GM12874 (cell line): Measurements from ENCODE around the gene KCNK4.

ENCODE experiments used
- TF ChIP-seq, protein P1 (sequence below): IDR thresholded peaks from 2 replicates; pipeline ENCODE4 v1.5.1; 2011; ENCODE audit warnings: low read depth, mild to moderate bottlenecking, control low read depth, low read length, moderate library complexity; ENCODE audit not compliant: insufficient read depth

The KCNK4 gene

DNA sequence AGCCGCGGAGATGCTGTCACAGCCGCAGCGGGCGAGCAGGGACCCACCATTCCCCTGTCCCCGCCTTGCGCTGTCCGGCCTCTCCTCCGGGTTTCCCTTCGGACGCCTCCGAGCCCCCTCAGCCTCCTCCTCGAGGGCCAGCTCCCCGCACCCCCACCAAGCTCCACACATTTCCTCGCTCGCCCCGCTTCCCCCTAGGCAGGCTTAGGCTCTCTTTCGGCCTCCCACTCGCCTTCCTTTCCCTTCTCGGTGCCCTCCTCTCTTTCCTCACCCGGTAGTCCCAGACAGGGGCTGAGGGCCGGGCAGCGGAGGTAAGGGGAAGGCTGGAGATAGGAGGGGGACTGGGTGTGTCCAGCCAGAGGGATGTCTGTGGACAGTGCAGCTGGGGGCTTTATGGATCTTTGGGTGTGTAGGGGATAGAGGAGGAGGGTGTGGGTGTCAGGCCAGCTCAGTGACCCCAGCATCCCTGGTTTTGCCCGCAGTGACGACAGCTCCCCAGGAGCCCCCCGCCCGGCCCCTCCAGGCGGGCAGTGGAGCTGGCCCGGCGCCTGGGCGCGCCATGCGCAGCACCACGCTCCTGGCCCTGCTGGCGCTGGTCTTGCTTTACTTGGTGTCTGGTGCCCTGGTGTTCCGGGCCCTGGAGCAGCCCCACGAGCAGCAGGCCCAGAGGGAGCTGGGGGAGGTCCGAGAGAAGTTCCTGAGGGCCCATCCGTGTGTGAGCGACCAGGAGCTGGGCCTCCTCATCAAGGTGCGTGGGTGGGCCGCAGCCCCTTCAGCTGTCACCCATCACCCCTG is 1.6 kb downstream of the KCNK4 start:
- TF ChIP-seq, protein P1, sequence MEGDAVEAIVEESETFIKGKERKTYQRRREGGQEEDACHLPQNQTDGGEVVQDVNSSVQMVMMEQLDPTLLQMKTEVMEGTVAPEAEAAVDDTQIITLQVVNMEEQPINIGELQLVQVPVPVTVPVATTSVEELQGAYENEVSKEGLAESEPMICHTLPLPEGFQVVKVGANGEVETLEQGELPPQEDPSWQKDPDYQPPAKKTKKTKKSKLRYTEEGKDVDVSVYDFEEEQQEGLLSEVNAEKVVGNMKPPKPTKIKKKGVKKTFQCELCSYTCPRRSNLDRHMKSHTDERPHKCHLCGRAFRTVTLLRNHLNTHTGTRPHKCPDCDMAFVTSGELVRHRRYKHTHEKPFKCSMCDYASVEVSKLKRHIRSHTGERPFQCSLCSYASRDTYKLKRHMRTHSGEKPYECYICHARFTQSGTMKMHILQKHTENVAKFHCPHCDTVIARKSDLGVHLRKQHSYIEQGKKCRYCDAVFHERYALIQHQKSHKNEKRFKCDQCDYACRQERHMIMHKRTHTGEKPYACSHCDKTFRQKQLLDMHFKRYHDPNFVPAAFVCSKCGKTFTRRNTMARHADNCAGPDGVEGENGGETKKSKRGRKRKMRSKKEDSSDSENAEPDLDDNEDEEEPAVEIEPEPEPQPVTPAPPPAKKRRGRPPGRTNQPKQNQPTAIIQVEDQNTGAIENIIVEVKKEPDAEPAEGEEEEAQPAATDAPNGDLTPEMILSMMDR: no peak

DNA sequence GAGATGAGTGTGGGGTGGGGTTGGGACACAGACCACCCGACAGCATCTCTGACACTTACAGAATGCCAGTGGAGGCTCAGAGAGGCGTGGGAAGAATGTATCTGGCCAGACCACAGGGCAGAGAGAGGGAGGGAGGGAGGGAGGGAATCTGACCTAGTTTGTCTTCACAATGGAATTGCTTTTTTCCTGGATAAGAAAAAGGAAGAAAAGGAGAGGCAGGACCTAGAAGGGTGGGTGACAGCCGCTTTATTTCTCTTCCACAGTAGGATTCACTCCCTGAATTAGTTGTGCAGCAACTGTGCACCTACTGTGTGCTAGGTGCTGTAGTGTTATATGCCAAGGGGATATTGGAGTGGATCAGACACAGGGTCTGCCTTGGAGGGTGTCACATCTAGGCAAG is 3.7 kb downstream of the KCNK4 start:
- TF ChIP-seq, protein P1: no peak

DNA sequence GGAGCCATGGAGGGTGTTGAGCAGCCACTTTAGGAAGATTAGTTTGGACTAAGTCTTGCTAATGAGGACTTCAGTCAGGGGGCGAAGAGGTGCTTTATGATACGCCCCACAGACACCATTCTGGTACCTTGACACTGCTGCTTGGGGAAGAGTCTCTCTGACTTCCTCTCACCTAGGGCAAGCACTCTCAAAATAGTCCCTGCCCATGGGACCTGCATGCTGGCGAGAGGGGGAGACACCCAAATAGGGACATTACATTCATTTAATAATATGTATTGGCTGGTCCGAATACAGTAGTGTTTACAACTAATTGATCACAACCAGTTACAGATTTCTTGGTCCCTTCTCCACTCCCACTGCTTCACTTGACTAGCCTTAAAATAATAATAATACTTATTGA is 4.7 kb downstream of the KCNK4 start:
- TF ChIP-seq, protein P1: no peak

DNA sequence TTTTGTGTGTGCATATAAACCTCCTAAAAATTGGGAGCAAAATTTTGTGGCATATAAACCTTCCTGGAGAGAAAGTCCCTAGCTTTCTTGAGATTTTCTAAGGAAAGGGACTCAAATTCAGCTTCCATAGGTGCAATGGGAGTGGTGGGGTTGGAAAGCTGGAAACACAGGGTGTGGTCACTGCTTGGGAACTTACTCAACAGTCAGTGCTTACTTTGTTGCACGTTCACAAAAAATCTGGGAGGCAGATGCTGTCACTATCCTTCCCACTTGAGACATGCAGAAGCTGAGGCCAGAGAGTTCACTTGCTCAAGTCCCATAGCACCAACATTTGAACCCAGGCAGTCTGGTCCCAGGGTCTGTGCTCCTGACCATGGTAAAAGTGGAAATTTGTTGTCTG is 5.1 kb downstream of the KCNK4 start:
- TF ChIP-seq, protein P1: no peak

DNA sequence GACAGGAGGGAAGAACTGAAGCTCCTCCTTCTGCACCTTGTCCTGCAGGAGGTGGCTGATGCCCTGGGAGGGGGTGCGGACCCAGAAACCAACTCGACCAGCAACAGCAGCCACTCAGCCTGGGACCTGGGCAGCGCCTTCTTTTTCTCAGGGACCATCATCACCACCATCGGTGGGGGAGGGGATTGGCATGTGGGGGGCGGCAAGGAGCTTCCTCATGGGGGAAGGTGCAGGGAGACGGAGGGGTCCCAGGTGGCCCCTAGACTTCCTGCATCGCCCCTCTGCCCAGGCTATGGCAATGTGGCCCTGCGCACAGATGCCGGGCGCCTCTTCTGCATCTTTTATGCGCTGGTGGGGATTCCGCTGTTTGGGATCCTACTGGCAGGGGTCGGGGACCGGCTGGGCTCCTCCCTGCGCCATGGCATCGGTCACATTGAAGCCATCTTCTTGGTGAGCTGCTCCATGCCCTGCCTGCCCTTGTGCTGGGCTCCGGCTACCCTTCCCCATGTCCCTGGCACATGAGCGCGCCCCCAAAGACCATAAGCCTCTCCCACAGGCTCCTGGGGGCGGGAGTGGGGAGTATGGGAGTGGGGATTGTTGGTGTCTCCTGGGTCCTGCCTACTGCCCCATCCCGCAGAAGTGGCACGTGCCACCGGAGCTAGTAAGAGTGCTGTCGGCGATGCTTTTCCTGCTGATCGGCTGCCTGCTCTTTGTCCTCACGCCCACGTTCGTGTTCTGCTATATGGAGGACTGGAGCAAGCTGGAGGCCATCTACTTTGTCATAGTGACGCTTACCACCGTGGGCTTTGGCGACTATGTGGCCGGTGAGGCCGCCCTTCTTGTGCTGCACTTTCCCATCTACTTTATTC is 6.0 kb downstream of the KCNK4 start:
- TF ChIP-seq, protein P1: no peak

DNA sequence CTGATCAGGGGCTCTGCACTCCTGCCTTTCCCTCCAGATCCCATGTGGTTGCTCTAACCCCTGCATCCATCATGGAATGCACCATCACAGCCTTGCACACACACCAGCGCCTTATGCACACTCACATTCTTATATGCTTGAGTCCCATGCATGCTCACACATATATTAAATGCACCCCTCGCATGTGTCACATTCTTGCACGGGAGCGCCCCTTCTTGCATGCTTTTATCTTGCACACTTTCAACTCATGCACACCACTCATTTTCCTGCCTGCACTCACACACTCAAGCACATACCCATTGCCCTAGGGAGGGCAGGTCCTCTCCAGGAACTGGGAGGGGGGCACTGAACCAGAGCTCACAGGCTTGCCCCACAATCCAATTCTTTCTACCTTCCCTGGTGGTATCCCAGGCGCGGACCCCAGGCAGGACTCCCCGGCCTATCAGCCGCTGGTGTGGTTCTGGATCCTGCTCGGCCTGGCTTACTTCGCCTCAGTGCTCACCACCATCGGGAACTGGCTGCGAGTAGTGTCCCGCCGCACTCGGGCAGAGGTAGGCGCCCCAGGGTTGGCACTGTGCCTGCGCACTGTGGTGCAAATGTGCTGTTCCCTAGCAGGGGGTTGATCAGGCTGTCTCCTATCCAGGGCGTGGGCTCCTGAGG is 6.7 kb downstream of the KCNK4 start:
- TF ChIP-seq, protein P1: no peak
